K562 (cell line): ENCODE measurements around the gene PRR7. TPM values are rescaled to one million over a fixed set of nuclear protein-coding genes. Genes with fewer than 3 reads are reported as not detected.

Experiments
- CCNT2 ChIP-seq: IDR thresholded peaks from 2 replicates; pipeline ENCODE4 v1.6.1; 2011; ENCODE audit warnings: borderline replicate concordance, low read depth, mild to moderate bottlenecking, moderate library complexity, mixed read lengths, low read length; ENCODE audit not compliant: insufficient read length; ENCODE audit errors: extremely low read depth
- CEBPG ChIP-seq, 3 experiments: fragments of 200-800 bp in 1 of 3; sonication (Bioruptor generic) in 1 of 3; sonication (generic) in 1 of 3; formaldehyde crosslinking in 1 of 3; IDR thresholded peaks in 2 of 3; conservative IDR thresholded peaks in 1 of 3; 2 replicates each; pipeline versions ENCODE4 v1.6.1 to v1.8.0; 2016 to 2022; ENCODE audit warnings: missing compliant biosample characterization in 2 of 3, missing genetic modification characterization in 2 of 3, mild to moderate bottlenecking in 1 of 3, missing genetic modification reagents in 1 of 3
- CREM ChIP-seq: IDR thresholded peaks from 2 replicates; pipeline ENCODE4 v1.6.1; 2014; ENCODE audit warnings: antibody characterized with exemption, low read depth
- EP300 ChIP-seq: IDR thresholded peaks from 2 replicates; pipeline ENCODE4 v1.6.1; 2012; ENCODE audit warnings: low read length, improper control_type of control experiment
- EP400 ChIP-seq: fragments of 450-650 bp; IDR thresholded peaks from 2 replicates; pipeline ENCODE4 v1.6.1; 2017; ENCODE audit warnings: antibody characterized with exemption, mild to moderate bottlenecking, moderate library complexity
- GTF2B ChIP-seq: IDR thresholded peaks from 2 replicates; pipeline ENCODE4 v1.6.1; 2011; ENCODE audit not compliant: insufficient read length; ENCODE audit errors: extremely low read depth
- HDGF ChIP-seq: fragments of 450-650 bp; IDR thresholded peaks from 2 replicates; pipeline ENCODE4 v1.6.1; 2016
- KLF1 ChIP-seq: fragments of 450-650 bp; IDR thresholded peaks from 2 replicates; pipeline ENCODE4 v1.6.1; 2016; ENCODE audit warnings: missing genetic modification characterization, missing compliant biosample characterization
- KLF13 ChIP-seq: fragments of 450-650 bp; IDR thresholded peaks from 2 replicates; pipeline ENCODE4 v1.6.1; 2016; ENCODE audit warnings: missing genetic modification characterization, low read depth, mild to moderate bottlenecking, missing compliant biosample characterization, moderate library complexity, borderline replicate concordance
- MEF2A ChIP-seq: IDR thresholded peaks from 2 replicates; pipeline ENCODE4 v1.6.1; 2011; ENCODE audit warnings: low read depth, mild to moderate bottlenecking, low read length, moderate library complexity; ENCODE audit not compliant: control insufficient read depth
- MTA3 ChIP-seq: fragments of 450-650 bp; formaldehyde crosslinking; IDR thresholded peaks from 2 replicates; pipeline ENCODE4 v1.6.1; 2017; ENCODE audit warnings: mild to moderate bottlenecking, borderline replicate concordance
- NELFE ChIP-seq: IDR thresholded peaks from 2 replicates; pipeline ENCODE4 v1.6.1; 2011; ENCODE audit warnings: mild to moderate bottlenecking; ENCODE audit not compliant: insufficient read depth, insufficient read length
- PRDM10 ChIP-seq: fragments of 450-650 bp; IDR thresholded peaks from 2 replicates; pipeline ENCODE4 v1.6.1; 2018; ENCODE audit not compliant: partially characterized antibody
- RBFOX2 ChIP-seq: fragments of 200-400 bp; formaldehyde crosslinking; IDR thresholded peaks from 2 replicates; pipeline ENCODE4 v1.6.1; 2017; ENCODE audit warnings: low read depth, mild to moderate bottlenecking, low read length, moderate library complexity
- RBM22 ChIP-seq: fragments of 200-400 bp; formaldehyde crosslinking; IDR thresholded peaks from 2 replicates; pipeline ENCODE4 v1.6.1; 2018; ENCODE audit warnings: low read length, low read depth; ENCODE audit not compliant: poor library complexity, severe bottlenecking
- SMARCA4 ChIP-seq: fragments of 450-650 bp; IDR thresholded peaks from 2 replicates; pipeline ENCODE4 v1.6.1; 2016
- SRF ChIP-seq, 2 experiments: fragments of 250-450, 450-650 bp in 1 of 2; sonication (Bioruptor Pico) in 1 of 2; sonication (generic) in 1 of 2; formaldehyde crosslinking; IDR thresholded peaks; 2 replicates each; pipeline versions ENCODE4 v1.5.0 to v1.5.1; 2020 to 2022; ENCODE audit warnings: mild to moderate bottlenecking in 1 of 2, missing genetic modification reagents in 1 of 2
- TAF1 ChIP-seq: IDR thresholded peaks from 2 replicates; pipeline ENCODE4 v1.6.1; 2011; ENCODE audit warnings: mild to moderate bottlenecking, low read length, moderate library complexity; ENCODE audit not compliant: insufficient read depth, control insufficient read depth, severe bottlenecking; ENCODE audit errors: extremely low read depth
- XRCC5 ChIP-seq: fragments of 200-400 bp; formaldehyde crosslinking; IDR thresholded peaks from 2 replicates; pipeline ENCODE4 v1.6.1; 2017; ENCODE audit warnings: low read depth, mild to moderate bottlenecking, low read length
- ZNF121 ChIP-seq: sonication (generic); formaldehyde crosslinking; conservative IDR thresholded peaks from 2 replicates; pipeline ENCODE4 v1.8.0; 2022; ENCODE audit warnings: missing genetic modification reagents
- ZNF274 ChIP-seq: IDR thresholded peaks from 2 replicates; pipeline ENCODE4 v1.6.1; 2011; ENCODE audit warnings: low read depth, mild to moderate bottlenecking, low read length, moderate library complexity, borderline replicate concordance
- ZNF347 ChIP-seq: fragments of 450-650 bp; formaldehyde crosslinking; IDR thresholded peaks from 2 replicates; pipeline ENCODE4 v1.4.0; 2020; ENCODE audit warnings: low read depth, mild to moderate bottlenecking, moderate library complexity
- polyA plus RNA-seq, 8 experiments: library from polyadenylated mRNA; depleted of rRNA in 4 of 8; stranded (reverse) in 5 of 8; unstranded in 3 of 8; fragments of >200 nt; fragmentation: Nextera tagmentation in 2 of 8; fragmentation: Illumina TruSeq in 1 of 8; extraction: Ambion mirVana in 2 of 8; extraction: Trizol in 1 of 8; gene quantifications; 2 replicates each; pipeline versions ENCODE4 v1.2.1 to v1.2.3, GENCODE V29; 2011 to 2014; ENCODE audit warnings: inconsistent platforms in 1 of 8, missing spikeins in 1 of 8
- total RNA-seq, 7 experiments: library from RNA; depleted of rRNA in 6 of 7; stranded (reverse); fragments of >200 nt in 6 of 7; fragmentation: Illumina TruSeq in 2 of 7; extraction: Trizol in 2 of 7; gene quantifications; 2 replicates each; pipeline versions ENCODE4 v1.2.1 to v1.2.3, GENCODE V29; 2011 to 2021; ENCODE audit warnings: low replicate concordance in 1 of 7
- TF ChIP-seq, protein P1 (sequence below): fragments of 450-650 bp; formaldehyde crosslinking; IDR thresholded peaks from 2 replicates; pipeline ENCODE4 v1.4.0; 2022; ENCODE audit warnings: missing genetic modification characterization

The PRR7 gene
- total and polyA plus RNA-seq, 9 of the 15 experiments (the other 6 are each of a cell fraction or from before 2014, with no cell fraction given) = 0.80 to 11.3 (median 10.4) TPM; not detected in 4

GRCh38 chr5:177496727-177497291, 50.2 kb downstream of the PRR7 start (continued):
- peak; percentile 64 for TF ChIP-seq PRDM10
- no peak for TF ChIP-seq GTF2B
- no peak for TF ChIP-seq KLF1 (tag)
- no peak for TF ChIP-seq ZNF121 (CRISPR knock-in tag)
- peak; percentile 8 for TF ChIP-seq NELFE
- peak; percentile 67; the same call in 1 of the 2 replicates for TF ChIP-seq MTA3
- TF ChIP-seq RBFOX2 = peak; percentile 78
- TF ChIP-seq EP400 = 0 out of 2 replicates have a peak, but pooled peaks have one; percentile 4
- no peak for TF ChIP-seq MEF2A
- TF ChIP-seq ZNF347 = no peak
- TF ChIP-seq CEBPG (CRISPR knock-in tag; IDR thresholded peaks at IDR 0.05) = peak; percentile 34; the same call in 1 of the 2 replicates
- TF ChIP-seq CEBPG (tag; conservative IDR thresholded peaks at IDR 0.05 in 1 of 2, IDR thresholded peaks at IDR 0.05 in 1 of 2) = no peak
- TF ChIP-seq SRF (CRISPR knock-in tag; IDR thresholded peaks at IDR 0.05) = peak; percentile 85 to 97; a peak in 3 of 4 replicates
- no peak for TF ChIP-seq HDGF
- peak; percentile 76 for TF ChIP-seq CCNT2
- TF ChIP-seq SMARCA4 = peak; percentile 44; the same call in 1 of the 2 replicates
- TF ChIP-seq KLF13 (tag) = no peak
- TF ChIP-seq EP300 = 0 out of 2 replicates have a peak, but pooled peaks have one; percentile 15
- peak; percentile 75 for TF ChIP-seq RBM22
- TF ChIP-seq XRCC5 = no peak
- peak; percentile 22; the same call in 1 of the 2 replicates for TF ChIP-seq CREM
- no peak for TF ChIP-seq ZNF274
- peak; percentile 87 for TF ChIP-seq TAF1
- TF ChIP-seq, protein P1, sequence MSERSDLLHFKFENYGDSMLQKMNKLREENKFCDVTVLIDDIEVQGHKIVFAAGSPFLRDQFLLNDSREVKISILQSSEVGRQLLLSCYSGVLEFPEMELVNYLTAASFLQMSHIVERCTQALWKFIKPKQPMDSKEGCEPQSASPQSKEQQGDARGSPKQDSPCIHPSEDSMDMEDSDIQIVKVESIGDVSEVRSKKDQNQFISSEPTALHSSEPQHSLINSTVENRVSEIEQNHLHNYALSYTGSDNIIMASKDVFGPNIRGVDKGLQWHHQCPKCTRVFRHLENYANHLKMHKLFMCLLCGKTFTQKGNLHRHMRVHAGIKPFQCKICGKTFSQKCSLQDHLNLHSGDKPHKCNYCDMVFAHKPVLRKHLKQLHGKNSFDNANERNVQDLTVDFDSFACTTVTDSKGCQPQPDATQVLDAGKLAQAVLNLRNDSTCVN (CRISPR knock-in tag) = 0 out of 2 replicates have a peak, but pooled peaks have one; percentile 9
